Measurements from ENCODE around the gene USP48.

USP48 gene

DNA sequence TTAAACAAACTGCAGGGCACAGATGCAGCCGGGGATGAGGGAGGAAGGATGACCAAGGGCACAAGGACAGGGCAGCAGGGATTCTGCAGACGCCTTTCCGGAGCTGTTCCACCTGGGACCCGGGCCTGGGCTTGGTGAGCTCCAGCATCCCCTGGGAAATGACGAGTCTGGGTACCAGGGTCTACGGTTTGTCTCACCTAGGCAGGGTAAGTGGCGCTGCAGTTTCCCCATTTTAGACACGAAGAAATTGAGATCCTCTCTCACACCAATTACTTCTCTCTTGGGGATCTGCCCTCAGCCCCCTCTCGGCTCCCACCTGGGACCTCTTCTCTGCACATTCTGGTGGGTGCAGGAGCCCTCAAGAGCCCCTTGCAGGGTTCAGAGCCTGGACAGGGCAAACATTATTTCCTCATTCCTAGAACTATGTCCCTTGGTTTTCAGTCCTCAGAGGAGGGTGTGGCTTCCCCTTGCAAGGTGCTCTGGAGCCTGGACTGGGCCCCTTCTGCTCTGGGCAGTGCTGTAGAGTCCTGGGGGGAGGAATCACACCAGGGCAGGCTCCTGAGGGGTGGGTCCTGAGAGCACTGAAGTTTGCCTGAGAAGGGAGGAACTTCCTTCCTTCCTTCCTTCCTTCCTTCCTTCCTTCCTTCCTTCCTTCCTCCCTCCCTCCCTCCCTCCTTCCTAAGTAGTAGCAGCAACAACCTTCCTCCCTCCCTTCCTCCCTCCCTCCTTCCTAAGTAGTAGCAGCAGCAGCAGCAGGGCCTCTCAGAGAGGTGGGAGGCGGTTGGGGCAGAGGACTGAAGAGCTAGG is 129.8 kb downstream of the USP48 start:
- no peak for DNase-seq (ENCODE audit: low spot score)

DNA sequence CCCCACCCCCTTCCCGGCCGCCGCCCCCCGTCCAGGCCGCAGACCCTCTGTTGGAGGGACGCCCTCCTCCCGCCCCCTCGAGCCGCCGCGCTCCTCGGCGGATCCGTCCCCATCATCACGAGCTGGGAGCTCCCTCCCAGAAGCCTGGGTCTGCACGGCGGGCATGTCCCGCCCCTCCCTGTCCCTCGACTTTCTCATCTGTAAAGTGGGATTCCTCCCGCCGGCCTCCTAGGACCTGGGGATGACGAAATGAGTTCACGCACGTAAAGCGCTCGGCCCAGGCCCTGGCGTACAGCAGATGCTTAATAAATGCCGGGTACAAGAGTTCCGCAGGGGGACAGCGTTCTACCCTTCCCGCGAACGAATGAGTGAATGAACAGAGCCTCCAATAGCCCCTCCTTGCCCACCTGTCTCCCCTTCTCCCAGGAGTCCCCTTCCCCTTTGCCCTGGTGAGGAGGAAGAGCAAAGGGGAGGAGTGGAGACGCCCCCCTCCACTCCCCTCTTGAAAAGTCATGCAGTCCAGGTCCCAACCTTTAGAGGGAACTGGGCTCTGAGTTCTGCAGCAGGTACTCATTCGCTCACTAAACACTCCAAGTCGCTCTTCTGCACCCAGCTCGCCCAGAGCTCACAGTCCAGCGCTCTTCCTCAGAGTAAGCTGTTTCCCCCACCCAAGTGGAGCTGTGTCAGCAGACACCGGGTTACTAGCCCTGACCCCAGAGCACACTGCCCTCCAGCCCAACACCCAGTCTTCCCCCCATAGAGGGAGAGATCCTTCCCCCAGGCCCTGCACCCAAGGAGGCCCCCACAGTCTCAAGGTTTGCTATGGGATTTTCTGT is 130.6 kb downstream of the USP48 start:
- DNase-seq (ENCODE audit: low spot score): no peak

DNA sequence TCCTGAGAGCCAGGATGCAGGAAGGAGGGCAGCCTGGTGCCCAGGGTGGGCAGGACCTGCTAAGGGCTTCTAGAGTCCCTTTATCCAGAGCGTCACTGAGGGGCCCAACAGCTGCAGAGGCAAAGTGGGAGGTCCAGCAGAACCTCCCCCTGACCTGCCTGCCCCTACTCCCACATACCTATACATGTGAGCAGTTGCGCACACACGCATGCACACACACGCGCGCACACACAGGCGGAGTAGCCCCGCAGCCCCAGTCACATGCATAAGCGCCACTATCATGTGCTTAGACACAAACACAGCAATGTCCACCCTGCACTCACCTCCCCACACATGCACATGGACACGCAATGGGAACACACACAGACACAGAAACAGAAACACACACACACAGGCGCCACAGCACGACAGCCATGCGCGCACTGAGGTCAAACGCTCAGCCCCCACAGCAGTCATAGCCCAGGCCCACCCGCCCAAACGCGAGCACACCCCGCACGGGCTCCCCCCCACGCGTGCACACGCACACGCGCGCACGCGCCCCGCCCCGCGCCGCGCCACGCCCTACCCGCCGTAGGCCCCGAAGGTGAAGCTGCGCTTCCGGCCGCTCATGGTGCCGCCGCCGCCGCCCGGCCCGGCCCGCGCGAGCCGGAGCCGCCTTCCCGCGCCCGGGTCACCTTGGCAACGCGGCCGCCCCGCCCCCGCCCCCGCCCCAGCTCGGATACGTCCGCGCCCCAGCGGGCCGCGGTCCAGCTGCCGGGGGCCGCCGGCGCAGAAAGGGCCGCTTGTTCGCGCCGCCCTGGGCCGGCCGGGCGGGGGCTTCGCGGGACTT is 131.5 kb downstream of the USP48 start:
- peak; percentile 65 for DNase-seq (ENCODE audit: low spot score)

DNA sequence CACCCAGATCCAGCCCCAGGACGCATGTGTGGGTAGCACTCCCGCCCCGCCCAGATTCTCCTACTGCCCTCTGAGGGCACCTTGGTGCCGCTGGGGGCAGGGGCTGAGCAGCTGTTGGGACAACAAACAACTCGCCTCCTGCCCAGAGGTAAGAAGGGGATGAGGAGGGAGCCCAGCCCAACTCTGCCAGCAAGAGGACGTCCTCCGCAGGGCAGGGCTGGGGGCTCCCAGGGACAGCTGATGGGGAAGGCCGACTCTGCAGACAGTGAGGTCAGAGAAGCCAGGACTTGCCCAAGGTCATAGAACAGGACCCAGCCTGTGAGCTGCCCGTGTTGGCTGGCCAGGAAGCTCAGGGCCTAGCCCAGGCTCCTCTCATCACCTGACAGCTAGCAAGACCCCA is 132.5 kb downstream of the USP48 start:
- DNase-seq (ENCODE audit: low spot score): no peak

DNA sequence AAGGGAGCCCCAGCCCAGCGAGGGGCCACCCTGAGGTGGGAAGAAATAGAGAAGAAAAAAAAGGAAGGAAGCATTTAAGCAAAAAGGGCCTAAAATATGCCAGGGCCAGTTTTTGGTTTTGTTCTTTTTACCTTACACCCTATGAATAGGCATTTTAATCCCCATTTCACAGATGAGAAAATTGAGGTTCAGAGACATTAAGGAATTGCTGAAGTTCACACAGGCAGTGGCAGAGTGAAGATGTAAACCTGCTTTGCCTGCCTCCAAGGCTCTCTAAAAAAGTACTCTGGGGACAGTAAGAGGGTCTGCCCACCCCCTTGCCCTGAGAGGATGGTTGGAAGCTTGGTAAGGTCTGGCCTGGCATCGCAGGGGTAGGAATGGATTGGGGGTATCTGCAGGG is 133.6 kb downstream of the USP48 start:
- DNase-seq (ENCODE audit: low spot score): no peak

DNA sequence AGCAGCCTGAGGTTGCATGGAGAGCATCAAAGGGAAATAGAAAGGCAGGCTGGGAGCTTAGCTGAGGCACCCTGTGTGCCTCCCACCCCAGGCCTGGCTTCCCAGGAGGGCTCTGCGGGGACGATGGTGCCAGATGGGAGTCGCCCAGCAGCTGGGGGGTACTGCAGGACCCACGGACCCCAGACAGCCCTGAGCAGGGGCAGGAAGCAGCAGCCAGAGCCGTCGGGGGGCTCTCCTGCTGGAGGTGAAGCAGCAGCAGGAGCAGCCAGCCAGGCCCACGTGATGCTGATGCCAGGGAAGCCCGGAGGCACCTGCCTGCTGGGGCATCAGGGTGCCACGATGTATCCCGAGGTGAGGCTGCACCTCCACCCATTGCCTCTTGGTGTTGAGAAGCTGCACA is 134.2 kb downstream of the USP48 start:
- no peak for DNase-seq (ENCODE audit: low spot score)

DNA sequence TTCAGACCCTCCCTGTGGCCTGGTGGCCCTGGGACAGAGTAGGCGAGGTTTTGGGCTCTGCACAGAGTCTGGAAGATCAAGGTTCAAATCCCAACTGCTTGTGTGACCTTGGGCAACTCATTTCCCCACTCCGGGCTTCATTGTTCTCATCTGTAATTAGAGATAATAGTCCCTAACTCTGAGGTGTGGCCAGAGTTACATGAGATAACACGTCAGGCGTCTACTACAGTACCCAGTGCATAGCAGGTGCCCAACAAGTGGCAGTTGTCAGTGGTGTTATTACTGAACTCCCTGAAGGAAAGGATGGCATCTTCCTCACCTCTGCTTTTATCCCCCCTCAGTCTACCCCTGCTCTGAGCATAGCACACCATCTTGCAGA is 134.6 kb downstream of the USP48 start:
- no peak for DNase-seq (ENCODE audit: low spot score)

DNA sequence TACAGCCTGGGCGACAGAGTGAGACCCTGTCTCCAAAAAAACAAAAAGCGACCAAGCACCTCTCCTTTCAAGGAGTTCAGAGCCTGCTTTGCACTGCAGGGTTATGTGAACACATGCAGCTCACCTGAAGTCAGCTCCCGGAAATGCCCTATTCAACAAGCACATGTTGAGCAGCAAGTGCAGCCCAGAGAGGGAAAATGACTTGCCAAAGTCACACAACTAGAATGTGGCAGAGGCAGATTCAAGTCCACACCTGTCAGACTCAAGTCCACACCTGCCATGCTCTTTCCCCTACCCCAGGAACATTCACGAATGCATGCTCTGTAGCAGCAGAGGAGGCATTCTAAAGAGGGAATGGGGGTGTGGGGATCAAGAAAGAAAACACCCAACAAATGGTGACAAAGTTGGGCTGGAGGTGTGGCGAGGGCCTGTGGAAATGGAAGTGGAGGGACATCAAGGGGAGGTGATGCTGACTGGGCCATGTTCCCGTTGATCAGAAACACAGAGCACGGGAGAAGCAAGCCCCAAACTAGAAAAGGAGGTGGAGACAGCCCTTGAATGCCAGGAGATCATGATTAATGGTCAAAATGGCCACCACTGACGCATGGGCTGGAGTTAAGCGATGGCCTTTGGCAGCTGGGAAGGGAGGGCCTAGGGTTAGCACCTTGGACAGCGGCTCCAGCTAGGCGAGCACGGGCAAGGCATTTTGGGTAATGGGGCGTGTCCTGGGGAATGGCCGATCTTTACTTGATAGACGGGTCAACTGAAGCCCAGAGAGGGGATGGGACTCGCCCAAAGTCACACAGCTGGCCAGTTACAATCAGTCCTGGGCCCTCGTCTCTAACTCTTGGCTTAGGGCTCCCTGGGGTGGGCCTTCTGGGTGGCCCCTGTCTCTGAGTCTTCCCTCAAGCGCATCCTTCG is 135.3 kb downstream of the USP48 start:
- DNase-seq (ENCODE audit: low spot score): no peak

DNA sequence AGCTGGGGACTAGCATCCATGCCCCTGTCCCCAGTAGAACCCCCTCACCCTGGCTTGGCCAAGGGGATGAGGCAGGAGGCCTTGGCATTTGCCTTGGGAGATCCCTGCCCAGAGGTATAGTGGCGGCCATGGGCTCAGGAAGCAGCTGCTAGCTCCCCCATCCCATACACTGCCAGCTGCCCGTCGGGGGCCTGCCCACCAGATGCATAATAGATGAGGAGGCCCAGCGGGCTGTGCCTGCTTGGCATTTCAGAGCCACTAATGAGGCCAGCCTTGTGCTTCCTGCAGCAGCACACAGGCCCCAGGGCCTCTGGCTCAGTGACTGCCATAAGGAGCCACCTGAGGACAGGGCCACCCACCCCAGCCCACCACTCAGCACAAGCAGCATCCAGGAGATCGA is 137.4 kb downstream of the USP48 start:
- DNase-seq (ENCODE audit: low spot score): peak; percentile 61

DNA sequence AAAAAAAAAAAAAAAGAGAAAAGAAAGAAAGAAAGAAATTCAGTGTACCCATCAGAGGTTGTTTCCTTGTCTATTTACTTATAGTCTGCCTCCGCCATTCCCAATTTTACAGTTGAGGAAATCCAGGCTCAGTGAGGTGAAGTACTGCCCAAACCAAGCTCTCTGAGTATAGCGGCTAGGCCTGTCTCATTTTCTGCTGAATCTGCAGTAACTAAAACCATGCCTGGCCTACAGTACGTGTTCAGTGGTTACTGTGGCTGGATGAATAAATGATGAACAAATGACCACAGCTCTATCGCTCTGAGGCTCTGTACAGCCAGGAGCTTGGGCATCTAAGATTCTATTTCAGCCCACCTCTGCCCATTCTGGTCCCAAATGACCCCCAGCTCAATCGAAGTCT is 138.0 kb downstream of the USP48 start:
- DNase-seq (ENCODE audit: low spot score): no peak

DNA sequence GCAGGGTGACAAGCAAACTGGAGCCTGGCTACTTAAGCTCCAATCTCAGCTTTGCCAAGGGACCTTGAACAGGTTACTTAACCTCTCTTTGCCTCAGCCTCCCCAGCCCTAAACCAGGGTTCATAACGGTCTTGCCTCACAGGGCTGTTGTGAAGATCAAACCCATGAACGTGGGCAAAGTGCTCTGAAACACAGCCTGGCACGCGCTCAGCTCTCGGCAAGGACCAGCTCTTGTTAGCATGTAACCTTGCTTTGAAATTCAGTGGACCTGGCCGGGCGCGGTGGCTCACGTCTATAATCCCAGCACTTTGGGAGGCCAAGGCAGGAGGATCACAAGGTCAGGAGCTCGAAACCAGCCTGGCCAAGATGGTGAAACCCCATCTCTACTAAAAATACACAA is 138.6 kb downstream of the USP48 start:
- DNase-seq (ENCODE audit: low spot score): no peak

DNA sequence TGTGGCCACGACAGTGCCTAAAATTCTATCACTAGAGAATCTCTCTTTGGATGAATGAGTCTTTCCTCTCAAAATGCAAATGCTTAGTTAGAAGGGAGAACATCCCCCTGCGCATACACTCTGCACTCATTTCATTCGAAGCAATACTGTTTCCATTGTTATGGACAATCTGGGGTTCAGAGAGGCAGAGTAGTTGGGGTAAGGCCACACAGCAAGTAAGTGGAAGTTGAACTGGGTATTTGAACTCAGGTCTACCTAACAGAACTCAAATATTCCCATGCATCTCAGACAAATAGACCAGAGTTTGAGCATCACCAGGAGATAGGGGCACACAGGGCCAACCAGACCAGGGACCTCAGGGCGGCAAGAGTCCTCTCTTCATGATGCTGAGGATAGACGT is 139.3 kb downstream of the USP48 start:
- DNase-seq (ENCODE audit: low spot score): no peak

DNA sequence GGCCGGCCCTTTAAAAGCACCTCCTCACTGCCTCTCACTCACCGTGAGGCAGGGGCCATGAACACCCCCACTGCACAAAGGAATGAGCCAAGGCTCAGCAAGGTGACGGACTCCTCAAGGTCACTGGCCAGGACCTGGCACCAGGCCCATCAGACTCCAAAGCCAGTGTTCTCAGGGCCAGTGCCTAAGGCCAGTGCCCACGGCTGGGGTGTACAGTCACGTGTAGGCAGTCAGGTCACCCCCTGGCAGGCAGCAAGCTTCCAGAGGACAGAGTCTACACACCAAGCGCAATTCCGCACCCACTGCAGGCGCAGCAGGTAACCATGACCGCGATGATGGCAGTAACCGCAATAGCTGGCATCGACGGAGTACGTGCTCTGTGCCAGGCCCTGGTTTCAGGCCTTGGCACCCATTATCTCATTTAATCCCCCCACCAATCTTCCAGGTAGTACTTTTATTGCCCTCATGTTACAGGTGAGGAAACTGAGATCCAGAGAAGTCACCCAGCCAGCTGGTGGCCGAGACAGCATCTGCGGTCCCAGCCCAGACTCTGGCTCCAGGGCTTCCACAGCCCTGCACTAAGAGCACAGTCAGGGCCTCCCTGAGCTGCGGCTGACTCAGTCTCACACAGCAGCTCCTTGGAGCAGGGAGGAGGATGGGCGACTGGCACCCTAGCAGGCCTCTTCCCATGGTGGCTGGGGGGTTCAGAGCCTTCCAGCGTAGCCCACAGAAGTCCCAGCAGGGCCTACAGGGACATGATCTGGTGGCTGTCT is 140.8 kb downstream of the USP48 start:
- no peak for DNase-seq (ENCODE audit: low spot score)

DNA sequence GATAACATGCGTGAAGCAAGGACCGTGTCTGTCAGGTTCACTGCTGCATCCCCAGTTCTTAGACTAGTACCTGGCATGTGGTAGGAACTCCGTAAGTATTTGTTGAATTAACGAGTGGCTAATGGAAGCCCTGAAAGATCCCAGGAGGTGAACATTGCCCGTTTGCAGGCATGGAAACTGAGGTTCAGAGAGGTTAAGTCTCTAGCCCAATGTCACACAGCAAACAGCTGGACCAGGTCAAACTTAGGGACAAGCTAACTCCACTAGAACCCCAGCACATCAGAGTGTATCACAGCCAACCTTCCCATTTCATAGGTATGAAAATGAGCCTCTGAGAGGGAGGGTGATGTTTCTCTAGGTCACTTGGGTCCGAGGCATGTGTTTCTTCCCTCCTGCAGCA is 141.4 kb downstream of the USP48 start:
- DNase-seq (ENCODE audit: low spot score): no peak

DNA sequence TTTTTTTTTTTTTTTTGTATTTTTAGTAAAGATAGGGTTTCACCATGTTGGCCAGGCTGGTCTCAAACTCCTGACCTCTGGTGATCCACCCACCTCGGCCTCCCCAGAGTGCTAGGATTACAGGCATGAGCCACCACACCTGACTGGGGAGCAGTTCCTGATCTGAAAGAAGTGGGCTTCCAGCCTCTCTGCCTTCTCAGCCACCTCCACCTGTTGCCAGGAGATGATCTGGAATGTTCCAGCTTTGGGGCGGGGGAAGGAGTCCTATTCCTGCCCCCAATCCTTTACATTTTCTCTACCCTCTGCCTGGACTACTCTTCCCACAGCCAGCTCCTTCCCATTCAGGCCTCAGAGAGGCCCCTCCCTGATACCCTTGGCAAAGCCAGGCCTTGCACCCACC is 141.9 kb downstream of the USP48 start:
- no peak for DNase-seq (ENCODE audit: low spot score)

DNA sequence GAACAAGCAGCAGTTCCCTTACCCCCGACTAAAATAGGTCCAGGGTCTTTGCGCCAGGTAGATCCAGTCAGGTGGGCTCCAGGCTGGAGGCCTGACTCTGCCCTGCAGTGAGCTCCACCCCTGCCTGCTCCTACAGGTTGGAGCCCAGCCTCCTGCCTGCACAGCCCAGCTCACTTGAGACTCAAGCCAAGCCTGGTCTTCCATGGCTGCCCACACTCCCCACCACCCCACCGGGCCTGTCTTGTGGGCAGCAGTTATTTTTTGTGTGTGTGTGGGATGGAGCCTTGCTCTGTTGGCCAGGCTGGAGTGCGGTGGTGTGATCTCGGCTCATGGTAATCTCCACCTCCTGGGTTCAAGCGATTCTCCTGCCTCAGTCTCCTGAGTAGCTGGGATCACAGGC is 142.3 kb downstream of the USP48 start:
- DNase-seq (ENCODE audit: low spot score): no peak

DNA sequence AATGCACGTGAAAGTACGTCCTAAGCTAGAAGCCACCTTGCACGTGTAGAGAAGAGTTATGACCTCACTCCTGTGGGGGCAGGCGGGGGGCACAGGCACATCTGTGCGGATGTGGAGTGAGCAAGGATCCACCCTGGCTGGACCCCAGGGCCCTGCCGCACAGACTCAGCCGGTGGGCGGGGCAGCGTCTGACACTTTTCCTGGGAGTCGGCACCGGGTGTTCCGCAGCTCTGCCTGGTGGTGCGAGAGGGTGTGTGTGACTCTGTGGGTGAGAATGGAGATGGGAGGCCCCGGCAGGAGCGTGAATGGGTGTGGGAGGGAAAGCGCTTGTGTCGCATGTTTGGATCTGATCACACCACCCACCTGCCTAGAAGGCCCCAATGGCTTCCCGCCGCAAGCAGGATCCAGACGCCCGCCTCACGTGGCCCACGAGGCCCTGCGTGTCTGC is 143.3 kb downstream of the USP48 start:
- DNase-seq (ENCODE audit: low spot score): peak; percentile 71

DNA sequence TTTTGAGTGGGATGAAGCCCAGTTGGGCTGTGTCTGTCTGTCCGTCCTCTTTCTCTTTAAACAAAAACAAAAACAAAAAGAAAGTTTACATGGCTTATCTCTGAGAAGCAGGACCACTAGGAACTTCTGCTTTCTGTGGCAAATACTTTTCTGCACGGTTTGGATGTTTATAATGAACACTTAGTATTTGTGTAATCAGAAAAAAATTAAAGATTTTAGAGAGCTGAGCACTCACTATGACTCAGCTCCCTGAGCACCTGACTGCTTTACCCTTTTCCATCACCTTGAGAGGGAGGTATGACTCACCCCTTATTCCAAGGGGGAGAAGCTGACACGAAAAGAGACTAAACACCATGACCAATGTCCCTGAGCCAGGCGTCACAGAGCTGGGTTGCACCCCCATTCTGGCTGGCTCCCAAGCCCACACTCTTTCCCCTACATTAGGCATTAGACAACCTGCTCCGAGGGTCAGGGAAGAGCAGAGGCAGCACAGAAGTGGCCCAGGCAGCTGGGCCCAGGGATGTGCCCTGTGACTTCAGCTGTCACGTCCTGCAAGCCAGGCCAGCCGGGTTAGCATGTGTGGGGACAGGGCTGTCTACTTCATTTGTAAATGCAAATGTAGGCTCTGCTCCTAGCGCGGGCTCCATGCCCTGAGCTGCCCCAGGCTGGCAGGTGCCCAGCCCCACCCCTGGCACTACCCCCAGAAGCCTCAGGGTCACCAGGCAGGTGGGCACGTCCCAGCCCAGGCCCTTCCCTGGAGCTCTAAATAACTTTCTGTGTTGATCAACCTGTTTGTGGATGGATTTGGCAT is 144.2 kb downstream of the USP48 start:
- no peak for DNase-seq (ENCODE audit: low spot score)

DNA sequence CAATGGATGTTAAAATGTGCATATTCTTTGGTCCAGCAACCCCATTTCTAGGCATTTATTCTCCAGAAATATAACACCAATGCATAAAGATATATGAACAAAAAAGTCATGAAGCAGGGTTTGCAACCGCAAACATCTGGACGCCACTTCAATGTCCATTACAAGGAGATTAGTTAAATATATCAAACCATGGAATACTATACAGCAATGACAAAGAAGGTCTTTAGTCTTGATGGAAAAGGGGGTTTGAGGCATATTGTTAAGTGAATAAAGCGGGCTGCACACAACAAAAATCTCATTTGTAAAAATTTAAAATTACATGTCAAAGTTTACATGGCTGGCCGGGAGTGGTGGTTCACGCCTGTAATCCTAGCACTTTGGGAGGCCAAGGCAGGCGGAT is 145.4 kb downstream of the USP48 start:
- DNase-seq (ENCODE audit: low spot score): no peak

DNA sequence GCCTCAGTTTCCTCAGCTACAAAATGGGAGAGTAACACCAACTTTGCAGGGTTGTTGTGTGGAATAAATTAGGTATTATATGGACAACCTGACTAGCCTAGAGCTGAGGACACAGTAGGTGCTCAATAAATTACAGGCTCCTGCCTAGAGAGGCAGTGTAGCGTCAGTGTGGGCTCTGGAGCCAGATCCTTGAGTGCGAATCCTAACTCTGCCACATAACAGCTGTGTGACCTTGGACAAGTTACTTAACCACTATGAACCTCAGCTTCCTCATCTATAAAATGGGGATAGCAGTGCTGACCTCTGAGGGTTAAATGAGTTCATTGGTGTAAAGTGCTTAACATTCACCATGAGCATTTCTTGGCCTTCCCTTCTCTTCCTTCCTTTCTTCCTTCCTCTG is 146.9 kb downstream of the USP48 start:
- DNase-seq (ENCODE audit: low spot score): no peak

All from Ammon's horn (tissue), 1 donor.